Measurements from ENCODE around the gene CDC42.
"Not testable (repeated sequence)": the region's sequence is repeated elsewhere in the genome, so short reads cannot be mapped to it uniquely, and the experiment has no call there.

DNA sequence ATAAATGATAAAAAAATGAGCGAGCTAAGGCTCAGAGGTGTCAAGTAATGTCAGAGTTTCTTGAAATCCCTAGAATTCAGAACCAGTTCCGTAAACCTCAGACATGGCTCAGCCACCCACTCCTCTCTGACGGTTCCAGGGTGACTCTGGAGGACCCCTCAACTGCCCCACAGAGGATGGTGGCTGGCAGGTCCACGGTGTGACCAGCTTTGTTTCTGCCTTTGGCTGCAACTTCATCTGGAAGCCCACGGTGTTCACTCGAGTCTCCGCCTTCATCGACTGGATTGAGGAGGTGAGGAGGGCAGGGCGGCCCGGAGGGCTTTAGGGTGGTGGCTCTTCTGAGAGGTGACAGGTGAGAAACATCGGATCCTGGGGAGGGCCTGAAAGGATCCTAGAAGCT lies 42.9 kb upstream of the CDC42 start:
- TF ChIP-seq, protein P1, sequence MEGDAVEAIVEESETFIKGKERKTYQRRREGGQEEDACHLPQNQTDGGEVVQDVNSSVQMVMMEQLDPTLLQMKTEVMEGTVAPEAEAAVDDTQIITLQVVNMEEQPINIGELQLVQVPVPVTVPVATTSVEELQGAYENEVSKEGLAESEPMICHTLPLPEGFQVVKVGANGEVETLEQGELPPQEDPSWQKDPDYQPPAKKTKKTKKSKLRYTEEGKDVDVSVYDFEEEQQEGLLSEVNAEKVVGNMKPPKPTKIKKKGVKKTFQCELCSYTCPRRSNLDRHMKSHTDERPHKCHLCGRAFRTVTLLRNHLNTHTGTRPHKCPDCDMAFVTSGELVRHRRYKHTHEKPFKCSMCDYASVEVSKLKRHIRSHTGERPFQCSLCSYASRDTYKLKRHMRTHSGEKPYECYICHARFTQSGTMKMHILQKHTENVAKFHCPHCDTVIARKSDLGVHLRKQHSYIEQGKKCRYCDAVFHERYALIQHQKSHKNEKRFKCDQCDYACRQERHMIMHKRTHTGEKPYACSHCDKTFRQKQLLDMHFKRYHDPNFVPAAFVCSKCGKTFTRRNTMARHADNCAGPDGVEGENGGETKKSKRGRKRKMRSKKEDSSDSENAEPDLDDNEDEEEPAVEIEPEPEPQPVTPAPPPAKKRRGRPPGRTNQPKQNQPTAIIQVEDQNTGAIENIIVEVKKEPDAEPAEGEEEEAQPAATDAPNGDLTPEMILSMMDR (conservative IDR thresholded peaks at IDR 0.05; ENCODE audit: low read depth, low read length), result not testable (repeated sequence)
- not testable (repeated sequence) for TF ChIP-seq EZH2phosphoT487 (IDR thresholded peaks at IDR 0.05; ENCODE audit: borderline replicate concordance, low read length)
